GM12801 (cell line): ENCODE data around the gene CDC14B.

Experiments
- CTCF ChIP-seq: IDR thresholded peaks from one replicate; pipeline ENCODE4 v1.5.1; 2011; ENCODE audit warnings: control low read depth; ENCODE audit not compliant: insufficient read length; ENCODE audit errors: extremely low read depth

CDC14B gene

GRCh38 chr9:96641514-96641913 lies 21.9 kb upstream of the CDC14B start:
- no peak for TF ChIP-seq CTCF

GRCh38 chr9:96638606-96639364 lies 19.1 kb upstream of the CDC14B start:
- TF ChIP-seq CTCF = no peak

DNA sequence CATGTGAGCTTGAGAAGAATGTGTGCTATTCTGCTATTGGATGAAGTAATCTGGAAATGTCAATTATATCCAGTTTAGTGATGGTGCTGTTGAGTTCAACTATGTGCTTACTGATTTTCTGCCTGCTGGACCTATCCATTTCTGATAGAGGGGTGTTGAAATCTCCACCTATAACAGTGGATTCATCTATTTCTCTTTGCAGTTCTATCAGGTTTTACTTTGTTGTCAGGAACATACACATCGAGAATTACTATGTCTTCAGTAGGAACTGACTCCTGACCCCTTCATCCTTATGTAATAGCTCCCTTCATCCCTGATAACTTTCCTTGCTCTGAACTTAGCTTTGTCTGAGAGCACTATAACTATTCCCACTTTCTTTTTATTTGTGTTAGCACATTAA lies 16.7 kb upstream of the CDC14B start:
- TF ChIP-seq CTCF = no peak

DNA sequence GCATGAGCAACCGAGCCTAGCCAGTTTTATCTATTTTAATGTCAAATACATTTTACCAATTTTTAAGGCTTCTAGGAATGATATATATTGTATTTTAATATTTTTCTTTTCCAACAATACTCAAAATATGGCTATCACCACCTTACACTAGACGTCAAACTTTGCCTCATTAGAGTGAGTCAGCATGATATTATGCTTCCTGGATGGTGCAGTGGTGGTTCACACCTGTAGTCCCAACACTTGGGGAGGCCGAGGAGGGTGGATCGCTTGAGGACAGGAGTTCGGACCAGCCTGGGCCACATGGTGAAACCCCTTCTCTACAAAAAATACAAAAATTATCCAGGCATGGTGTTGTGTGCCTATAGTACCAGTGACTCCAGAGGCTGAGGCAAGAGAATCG lies 7.3 kb upstream of the CDC14B start:
- TF ChIP-seq CTCF = no peak

- no peak for TF ChIP-seq CTCF
These were observed 2.0 kb upstream of the CDC14B start for GRCh38 chr9:96621618-96622017.

- TF ChIP-seq CTCF = no peak
These were observed 1.2 kb upstream of the CDC14B start for GRCh38 chr9:96620832-96621269.

DNA sequence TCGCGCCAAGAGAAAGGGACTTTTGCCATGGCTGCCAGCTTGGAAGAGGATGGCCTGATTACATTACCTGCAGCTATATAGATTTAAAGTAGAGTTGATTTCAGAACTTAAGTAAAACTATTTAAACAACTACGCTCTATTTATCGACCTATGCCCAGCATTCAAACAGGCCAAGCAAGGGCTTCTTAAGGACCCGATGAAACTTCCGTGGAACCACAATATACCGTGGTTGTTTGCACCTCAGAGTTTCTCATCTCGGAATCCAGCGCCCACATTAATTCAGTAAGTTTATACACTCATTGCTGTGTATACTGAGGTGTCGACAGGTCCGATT lies 505 bp upstream of the CDC14B start:
- TF ChIP-seq CTCF = no peak
